Measurements from ENCODE around the gene LRRC4C.

GRCh38 chr11:40597546-40598113, 861.8 kb downstream of the LRRC4C start:
- no peak for TF ChIP-seq POLR2AphosphoS5 (IDR thresholded peaks at IDR 0.05)
- TF ChIP-seq, protein P1, sequence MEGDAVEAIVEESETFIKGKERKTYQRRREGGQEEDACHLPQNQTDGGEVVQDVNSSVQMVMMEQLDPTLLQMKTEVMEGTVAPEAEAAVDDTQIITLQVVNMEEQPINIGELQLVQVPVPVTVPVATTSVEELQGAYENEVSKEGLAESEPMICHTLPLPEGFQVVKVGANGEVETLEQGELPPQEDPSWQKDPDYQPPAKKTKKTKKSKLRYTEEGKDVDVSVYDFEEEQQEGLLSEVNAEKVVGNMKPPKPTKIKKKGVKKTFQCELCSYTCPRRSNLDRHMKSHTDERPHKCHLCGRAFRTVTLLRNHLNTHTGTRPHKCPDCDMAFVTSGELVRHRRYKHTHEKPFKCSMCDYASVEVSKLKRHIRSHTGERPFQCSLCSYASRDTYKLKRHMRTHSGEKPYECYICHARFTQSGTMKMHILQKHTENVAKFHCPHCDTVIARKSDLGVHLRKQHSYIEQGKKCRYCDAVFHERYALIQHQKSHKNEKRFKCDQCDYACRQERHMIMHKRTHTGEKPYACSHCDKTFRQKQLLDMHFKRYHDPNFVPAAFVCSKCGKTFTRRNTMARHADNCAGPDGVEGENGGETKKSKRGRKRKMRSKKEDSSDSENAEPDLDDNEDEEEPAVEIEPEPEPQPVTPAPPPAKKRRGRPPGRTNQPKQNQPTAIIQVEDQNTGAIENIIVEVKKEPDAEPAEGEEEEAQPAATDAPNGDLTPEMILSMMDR (IDR thresholded peaks at IDR 0.05): no peak

Measured in gastroesophageal sphincter (tissue), 3 donors.